ENCODE data around the gene LBHD2. TPM values are rescaled to one million over a fixed set of nuclear protein-coding genes. Genes with fewer than 3 reads are reported as not detected.
A peak's percentile ranks its signal among the peaks of the same experiment; 100 is the strongest.

The LBHD2 gene
- polyA plus RNA-seq, 1 donor (not counting 4 experiments of a cell fraction or from before 2014, with no cell fraction given) = not detected

GRCh38 chr14:103058164-103059055 is 25.6 kb upstream of the LBHD2 start:
- Histone ChIP-seq H3K9me1 (ENCODE audit: control insufficient read depth, extremely low read depth, insufficient read depth, low read length) (peaks cover 3% of the 10 kb centered on the region), H3K4me1 (ENCODE audit: control insufficient read depth, extremely low read depth, insufficient read depth, low read length) (peaks cover 15% of the 10 kb centered on the region), H4K20me1 (ENCODE audit: control insufficient read depth, extremely low read depth, insufficient read depth, low read length) (no peaks in the 10 kb centered on the region), H3K79me2 (ENCODE audit: control insufficient read depth, insufficient read depth, low read length) (peaks cover 37% of the 10 kb centered on the region), H3K9ac (ENCODE audit: control insufficient read depth, extremely low read depth, insufficient read depth, low read length) (peak overlapping the region; percentile 89), H3K9me3 (ENCODE audit: control insufficient read depth, low read depth, low read length) (no peaks in the 10 kb centered on the region), H3K27me3 (ENCODE audit: control insufficient read depth, extremely low read depth, insufficient read depth, low read length) (no peaks in the 10 kb centered on the region), H2AFZ (ENCODE audit: control insufficient read depth, low read length) (peak overlapping the region; percentile 91), H3K4me3 (ENCODE audit: control insufficient read depth in 2 of 3, extremely low read depth in 1 of 3, insufficient read depth in 2 of 3, low read depth in 1 of 3, low read length in 3 of 3) (peak overlapping the region; percentile 84 to 96 (median 88)), H3K36me3 (ENCODE audit: control insufficient read depth in 2 of 2, extremely low read depth in 1 of 2, insufficient read depth in 2 of 2, low read length in 2 of 2) (peaks cover 1 to 10% of the 10 kb centered on the region in 2 experiments), H3K27ac (ENCODE audit: control insufficient read depth, insufficient read depth, low read length) (peak overlapping the region; percentile 74), H3K4me2 (ENCODE audit: control insufficient read depth, extremely low read depth, insufficient read depth, low read depth, low read length) (peak overlapping the region; percentile 97)
- no peak for FAIRE-seq
- DNase-seq (ENCODE audit: low read depth, low spot score) = no peak
- no peak for TF ChIP-seq EZH2 (IDR thresholded peaks at IDR 0.05; ENCODE audit: low read length)
- TF ChIP-seq, protein P1, sequence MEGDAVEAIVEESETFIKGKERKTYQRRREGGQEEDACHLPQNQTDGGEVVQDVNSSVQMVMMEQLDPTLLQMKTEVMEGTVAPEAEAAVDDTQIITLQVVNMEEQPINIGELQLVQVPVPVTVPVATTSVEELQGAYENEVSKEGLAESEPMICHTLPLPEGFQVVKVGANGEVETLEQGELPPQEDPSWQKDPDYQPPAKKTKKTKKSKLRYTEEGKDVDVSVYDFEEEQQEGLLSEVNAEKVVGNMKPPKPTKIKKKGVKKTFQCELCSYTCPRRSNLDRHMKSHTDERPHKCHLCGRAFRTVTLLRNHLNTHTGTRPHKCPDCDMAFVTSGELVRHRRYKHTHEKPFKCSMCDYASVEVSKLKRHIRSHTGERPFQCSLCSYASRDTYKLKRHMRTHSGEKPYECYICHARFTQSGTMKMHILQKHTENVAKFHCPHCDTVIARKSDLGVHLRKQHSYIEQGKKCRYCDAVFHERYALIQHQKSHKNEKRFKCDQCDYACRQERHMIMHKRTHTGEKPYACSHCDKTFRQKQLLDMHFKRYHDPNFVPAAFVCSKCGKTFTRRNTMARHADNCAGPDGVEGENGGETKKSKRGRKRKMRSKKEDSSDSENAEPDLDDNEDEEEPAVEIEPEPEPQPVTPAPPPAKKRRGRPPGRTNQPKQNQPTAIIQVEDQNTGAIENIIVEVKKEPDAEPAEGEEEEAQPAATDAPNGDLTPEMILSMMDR (optimal IDR thresholded peaks at IDR 0.05 in 1 of 3, IDR thresholded peaks at IDR 0.05 in 1 of 3, conservative IDR thresholded peaks at IDR 0.05 in 1 of 3; ENCODE audit: extremely low read depth in 1 of 3, insufficient read depth in 2 of 3, low read length in 3 of 3) = no peak
- dilution Hi-C loops (cut with MboI; ENCODE audit: extremely low pct_ligation_motif_present, low sequenced_read_pairs) = no loop called here

- no peak for DNase-seq (ENCODE audit: low read depth, low spot score)
- FAIRE-seq = no peak
- dilution Hi-C loops (cut with MboI; ENCODE audit: extremely low pct_ligation_motif_present, low sequenced_read_pairs) = no loop called here
- H3K4me2 ChIP-seq (ENCODE audit: control insufficient read depth, extremely low read depth, insufficient read depth, low read depth, low read length) = no peak overlapping the region
- H3K9ac ChIP-seq (ENCODE audit: control insufficient read depth, extremely low read depth, insufficient read depth, low read length) = no peak overlapping the region
- no peak overlapping the region for H2AFZ ChIP-seq (ENCODE audit: control insufficient read depth, low read length)
- H3K4me1 ChIP-seq (ENCODE audit: control insufficient read depth, extremely low read depth, insufficient read depth, low read length) = peaks cover 15% of the 10 kb centered on the region
- no peaks in the 10 kb centered on the region for H4K20me1 ChIP-seq (ENCODE audit: control insufficient read depth, extremely low read depth, insufficient read depth, low read length)
- peaks cover 3% of the 10 kb centered on the region for H3K9me1 ChIP-seq (ENCODE audit: control insufficient read depth, extremely low read depth, insufficient read depth, low read length)
- H3K4me3 ChIP-seq (ENCODE audit: control insufficient read depth in 2 of 3, extremely low read depth in 1 of 3, insufficient read depth in 2 of 3, low read depth in 1 of 3, low read length in 3 of 3) = no peak overlapping the region
- no peak overlapping the region for H3K27ac ChIP-seq (ENCODE audit: control insufficient read depth, insufficient read depth, low read length)
- H3K27me3 ChIP-seq (ENCODE audit: control insufficient read depth, extremely low read depth, insufficient read depth, low read length) = no peaks in the 10 kb centered on the region
- H3K9me3 ChIP-seq (ENCODE audit: control insufficient read depth, low read depth, low read length) = no peaks in the 10 kb centered on the region
- H3K36me3 ChIP-seq (ENCODE audit: control insufficient read depth in 2 of 2, extremely low read depth in 1 of 2, insufficient read depth in 2 of 2, low read length in 2 of 2) = peaks cover 1 to 10% of the 10 kb centered on the region in 2 experiments
- TF ChIP-seq EZH2 (IDR thresholded peaks at IDR 0.05; ENCODE audit: low read length) = no peak
- TF ChIP-seq, protein P1 (optimal IDR thresholded peaks at IDR 0.05 in 1 of 3, IDR thresholded peaks at IDR 0.05 in 1 of 3, conservative IDR thresholded peaks at IDR 0.05 in 1 of 3; ENCODE audit: extremely low read depth in 1 of 3, insufficient read depth in 2 of 3, low read length in 3 of 3) = no peak
- peaks cover 30% of the 10 kb centered on the region for H3K79me2 ChIP-seq (ENCODE audit: control insufficient read depth, insufficient read depth, low read length)
Observed at GRCh38 chr14:103059556-103059955, 24.5 kb upstream of the LBHD2 start.

Measured in keratinocyte (primary cell).